K562 (cell line): ENCODE data around the gene ABCF3. TPM values are rescaled to one million over a fixed set of nuclear protein-coding genes. Genes with fewer than 3 reads are reported as not detected.

Experiments used
- ATAC-seq: fragments of 200-7000 bp; cut with Tn5 transposase; 3 replicates; pipeline ENCODE4 v1.9.1; 2020; ENCODE audit warnings: moderate library complexity
- BruUV-seq: library from RNA; stranded (reverse); fragments of 400-500 nt; replicated peaks from 2 replicates; lab custom pipeline; 2021; lab: Mats Ljungman, UMichigan
- CTCF ChIA-PET: fragments of 300-600 bp; formaldehyde crosslinking; extraction: SDS; loops from one replicate; lab custom pipeline; 2021; ENCODE audit warnings: low intra/inter-chr PET ratio; lab: Yijun Ruan, JAX
- POLR2A ChIA-PET: fragments of 300-600, 350-650 bp; sonication (Branson Sonifier 250); formaldehyde crosslinking; extraction: SDS; loops from one replicate; lab custom pipeline; 2021; ENCODE audit warnings: antibody characterized with exemption, inconsistent platforms; lab: Yijun Ruan, JAX
- DNase-seq, 4 experiments: peaks; one replicate each; pipeline versions ENCODE4 v3.0.0 to v3.0.0-alpha.2; 2011 to 2018; ENCODE audit warnings: low spot score in 3 of 4, mixed read lengths in 3 of 4; ENCODE audit errors: extremely low read depth in 1 of 4
- FAIRE-seq: peaks from 2 replicates; lab custom pipeline; 2011; peaks lifted over from hg19 to GRCh38; lab: Jason Lieb, UNC
- H2AFZ ChIP-seq: 2 replicates; pipeline ENCODE4 v1.6.0; 2011; ENCODE audit warnings: low read depth, low read length, control low read depth, inconsistent platforms
- H3K27ac ChIP-seq: fragments of 200-600 bp; 3 replicates; pipeline ENCODE4 v1.8.0; 2011; ENCODE audit warnings: low read depth, mild to moderate bottlenecking, control low read depth, inconsistent platforms, low read length, moderate library complexity, mixed read lengths; ENCODE audit errors: extremely low read depth
- H3K27me3 ChIP-seq, 2 experiments: fragments of 300-600 bp in 1 of 2; 2 replicates in 1 of 2; 3 replicates in 1 of 2; pipeline versions ENCODE4 v1.6.0 to v1.8.0; 2011; ENCODE audit warnings: inconsistent platforms in 2 of 2, low read length in 2 of 2, mild to moderate bottlenecking in 1 of 2, mixed read lengths in 1 of 2, moderate library complexity in 1 of 2; ENCODE audit not compliant: control insufficient read depth in 2 of 2, insufficient read depth in 2 of 2
- H3K36me3 ChIP-seq: fragments of 300-600 bp; 3 replicates; pipeline ENCODE4 v1.8.0; 2011; ENCODE audit warnings: mild to moderate bottlenecking, low read length, inconsistent platforms; ENCODE audit not compliant: control insufficient read depth, insufficient read depth
- H3K4me1 ChIP-seq, 2 experiments: fragments of 200-600 bp in 1 of 2; replicated peaks in 1 of 2; 2 replicates in 1 of 2; 3 replicates in 1 of 2; pipeline versions ENCODE4 v1.5.1 to v1.8.0; 2011; ENCODE audit warnings: inconsistent platforms in 2 of 2, low read length in 2 of 2, mild to moderate bottlenecking in 1 of 2, mixed read lengths in 1 of 2, moderate library complexity in 1 of 2; ENCODE audit not compliant: control insufficient read depth in 2 of 2, insufficient read depth in 2 of 2
- H3K4me2 ChIP-seq: 2 replicates; pipeline ENCODE4 v1.6.1; 2011; ENCODE audit warnings: low read length, control low read depth, inconsistent platforms, mixed read lengths; ENCODE audit not compliant: insufficient read depth
- H3K4me3 ChIP-seq: fragments of 200-600 bp; sonication (generic), shearing (Covaris generic); 2 replicates; pipeline ENCODE4 v1.5.1; 2016; ENCODE audit warnings: control low read depth, inconsistent platforms
- H3K79me2 ChIP-seq: fragments of 200-600 bp; 3 replicates; pipeline ENCODE4 v1.8.0; 2011; ENCODE audit warnings: low read length, inconsistent platforms; ENCODE audit not compliant: control insufficient read depth, insufficient read depth
- H3K9ac ChIP-seq, 2 experiments: 2 replicates each; pipeline versions ENCODE4 v1.6.0 to v1.6.1; 2011; ENCODE audit warnings: low read depth in 2 of 2, low read length in 2 of 2, control low read depth in 1 of 2, inconsistent platforms in 1 of 2, mild to moderate bottlenecking in 1 of 2, mixed read lengths in 1 of 2; ENCODE audit not compliant: insufficient read depth in 1 of 2
- H3K9me1 ChIP-seq: one replicate; pipeline ENCODE4 v1.6.0; 2011; ENCODE audit warnings: inconsistent platforms, mild to moderate bottlenecking, low read length, moderate library complexity; ENCODE audit not compliant: control insufficient read depth, insufficient read depth
- H3K9me3 ChIP-seq: replicated peaks from 2 replicates; pipeline ENCODE4 v1.5.1; 2011; ENCODE audit warnings: low read depth, low read length, inconsistent platforms; ENCODE audit not compliant: control insufficient read depth, insufficient read depth
- H4K20me1 ChIP-seq: replicated peaks from 2 replicates; pipeline ENCODE4 v1.6.1; 2011; ENCODE audit warnings: low read length, inconsistent platforms, mixed read lengths; ENCODE audit not compliant: control insufficient read depth, insufficient read depth
- TEAD2 ChIP-seq: fragments of 450-650 bp; IDR thresholded peaks from 2 replicates; pipeline ENCODE4 v1.6.1; 2016; ENCODE audit warnings: missing genetic modification characterization, control low read depth, missing compliant biosample characterization
- THRB ChIP-seq: fragments of 450-650 bp; formaldehyde crosslinking; conservative IDR thresholded peaks from 2 replicates; pipeline ENCODE4 v1.4.0; 2022; ENCODE audit warnings: mild to moderate bottlenecking, missing genetic modification characterization
- ZNF561 ChIP-seq: fragments of 450-650 bp; formaldehyde crosslinking; conservative IDR thresholded peaks from 2 replicates; pipeline ENCODE4 v1.4.0; 2020; ENCODE audit warnings: mild to moderate bottlenecking, moderate library complexity
- WGBS: fragments of 100-300 bp; shearing (Covaris generic); methylation state at CpG from one replicate; pipeline ENCODE4 v1.1.6; 2016; ENCODE audit warnings: low coverage, mixed read lengths; ENCODE audit not compliant: insufficient coverage; ENCODE audit errors: missing lambda C conversion rate; 5-methylcytosine and 5-hydroxymethylcytosine counted together
- in situ Hi-C: fragments of 300-500 bp; cut with MboI; formaldehyde crosslinking; loops from 4 replicates; pipeline ENCODE4 v1.15.0; 2018; ENCODE audit warnings: inconsistent platforms, mixed read lengths
- intact Hi-C: fragments of 100-400 bp; cut with micrococcal nuclease; formaldehyde crosslinking; loops from 2 replicates; pipeline ENCODE4 v1.14.2; 2022
- polyA plus RNA-seq, 8 experiments: library from polyadenylated mRNA; depleted of rRNA in 4 of 8; stranded (reverse) in 5 of 8; unstranded in 3 of 8; fragments of >200 nt; fragmentation: Nextera tagmentation in 2 of 8; fragmentation: Illumina TruSeq in 1 of 8; extraction: Ambion mirVana in 2 of 8; extraction: Trizol in 1 of 8; gene quantifications; 2 replicates each; pipeline versions ENCODE4 v1.2.1 to v1.2.3, GENCODE V29; 2011 to 2014; ENCODE audit warnings: inconsistent platforms in 1 of 8, missing spikeins in 1 of 8
- total RNA-seq, 7 experiments: library from RNA; depleted of rRNA in 6 of 7; stranded (reverse); fragments of >200 nt in 6 of 7; fragmentation: Illumina TruSeq in 2 of 7; extraction: Trizol in 2 of 7; gene quantifications; 2 replicates each; pipeline versions ENCODE4 v1.2.1 to v1.2.3, GENCODE V29; 2011 to 2021; ENCODE audit warnings: low replicate concordance in 1 of 7
- TF ChIP-seq, protein P1 (sequence below): sonication (generic); formaldehyde crosslinking; IDR thresholded peaks from 2 replicates; pipeline ENCODE4 v1.8.0; 2022; ENCODE audit warnings: missing genetic modification reagents, mild to moderate bottlenecking, borderline replicate concordance

Gene ABCF3
- total and polyA plus RNA-seq, 9 of the 15 experiments (the other 6 are each of a cell fraction or from before 2014, with no cell fraction given) = 6.7 to 77.9 (median 45.1) TPM

DNA sequence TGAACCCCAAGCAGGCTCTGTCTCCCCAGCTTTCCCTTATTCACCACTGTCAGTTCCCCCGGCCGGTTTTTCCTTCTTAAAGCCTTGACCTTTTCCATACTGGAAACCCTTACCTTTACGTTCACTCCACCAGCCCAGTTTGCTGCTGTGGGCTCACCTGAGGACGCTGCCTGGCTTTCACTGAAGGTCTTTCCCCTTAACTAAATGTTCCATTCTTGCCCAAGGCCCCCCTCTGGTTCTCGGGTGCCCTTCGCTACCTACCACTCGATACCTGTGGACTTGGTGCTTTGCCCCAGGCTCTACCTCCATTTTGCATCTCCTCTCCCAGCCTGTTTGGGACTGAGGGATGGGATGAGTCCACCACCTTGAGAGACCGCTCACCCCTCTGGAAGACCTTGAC, 10.5 kb upstream of the ABCF3 start (continued):
- TF ChIP-seq ZNF561 (CRISPR knock-in tag) (no peak), THRB (CRISPR knock-in tag) (no peak)
- TF ChIP-seq, protein P1, sequence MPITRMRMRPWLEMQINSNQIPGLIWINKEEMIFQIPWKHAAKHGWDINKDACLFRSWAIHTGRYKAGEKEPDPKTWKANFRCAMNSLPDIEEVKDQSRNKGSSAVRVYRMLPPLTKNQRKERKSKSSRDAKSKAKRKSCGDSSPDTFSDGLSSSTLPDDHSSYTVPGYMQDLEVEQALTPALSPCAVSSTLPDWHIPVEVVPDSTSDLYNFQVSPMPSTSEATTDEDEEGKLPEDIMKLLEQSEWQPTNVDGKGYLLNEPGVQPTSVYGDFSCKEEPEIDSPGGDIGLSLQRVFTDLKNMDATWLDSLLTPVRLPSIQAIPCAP (CRISPR knock-in tag) = 0 out of 2 replicates have a peak, but pooled peaks have one; percentile 7

DNA sequence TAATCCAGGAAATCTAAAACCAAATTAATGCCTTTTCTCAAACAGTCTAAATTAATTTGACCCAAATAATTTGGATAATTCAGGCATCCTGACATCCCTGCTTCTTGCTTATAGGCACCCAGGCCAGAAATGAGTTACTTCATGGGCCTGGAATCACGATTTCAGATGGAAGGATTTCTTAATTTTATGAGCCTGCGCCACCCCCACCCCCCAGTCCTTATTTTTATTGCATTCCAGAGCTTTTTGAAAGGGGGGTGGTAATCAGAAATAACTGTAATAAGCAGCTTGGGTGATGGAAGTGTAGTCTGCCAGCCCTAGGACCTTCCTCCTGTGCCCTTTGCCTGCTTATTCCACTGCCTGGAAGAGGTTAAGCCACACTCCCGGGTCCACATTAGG, 10.0 kb upstream of the ABCF3 start:
- H3K4me1 ChIP-seq = peaks cover 42 to 46% of the 10 kb centered on the region in 2 experiments; a peak in 4 of 5 replicates
- peaks cover 69% of the 10 kb centered on the region for H3K36me3 ChIP-seq
- peak overlapping the region; percentile 91 to 100; a peak in 3 of 4 replicates for H3K9ac ChIP-seq
- H2AFZ ChIP-seq = no peak overlapping the region
- intact Hi-C loops (loop anchor here (2.0 kb wide), 1 partner anchor 21 kb away; the partner anchor contains the start of gene DVL3), in situ Hi-C loops (no loop called here)
- peak overlapping the region; percentile 82 for H3K27ac ChIP-seq
- ATAC-seq (no peak), DNase-seq (no peak), FAIRE-seq (no peak)
- TSS peak; percentile 69 for BruUV-seq
- H4K20me1 ChIP-seq = peaks cover 17% of the 10 kb centered on the region
- TF ChIP-seq TEAD2 (0 out of 2 replicates have a peak, but pooled peaks have one; percentile 32), ZNF561 (CRISPR knock-in tag) (no peak)
- peak overlapping the region; percentile 81 for H3K4me3 ChIP-seq
- peaks cover 46% of the 10 kb centered on the region for H3K79me2 ChIP-seq
- 0% methylated on average over 3 of the region's 3 CpGs for WGBS
- H3K27me3 ChIP-seq = no peaks in the 10 kb centered on the region
- H3K9me1 ChIP-seq = no peaks in the 10 kb centered on the region
- no peaks in the 10 kb centered on the region for H3K9me3 ChIP-seq
- CTCF ChIA-PET = interaction anchor here (1.0 kb wide), 1 partner anchor 30 kb away, joined by 3 read pairs; no protein-coding TSS in a partner anchor
- POLR2A ChIA-PET = interaction anchor here (0.6 to 2.6 kb wide), 5 partner anchors 10 to 1929 kb away, joined by 3 to 20 read pairs (median 4); partner anchors contain the start of gene ABCF3
- H3K4me2 ChIP-seq = peak overlapping the region; percentile 89
